H1 (cell line): ENCODE measurements around the gene SLC25A12. TPM values are rescaled to one million over a fixed set of nuclear protein-coding genes. Genes with fewer than 3 reads are reported as not detected.

Experiments
- CTCF ChIA-PET: fragments of 300-600 bp; sonication (Branson Sonifier 250); formaldehyde crosslinking; loops from one replicate; lab custom pipeline; 2021; ENCODE audit not compliant: partially characterized antibody; lab: Charles Lee
- POLR2A ChIA-PET: fragments of 300-600 bp; sonication (Branson Sonifier 250); formaldehyde crosslinking; loops from one replicate; lab custom pipeline; 2021; ENCODE audit warnings: inconsistent platforms; ENCODE audit not compliant: partially characterized antibody; lab: Charles Lee
- DNase-seq, 2 experiments: peaks; one replicate each; pipeline versions ENCODE4 v3.0.0 to v3.0.0-alpha.2; 2010 to 2022; ENCODE audit warnings: low spot score in 2 of 2, low read depth in 1 of 2, mixed read lengths in 1 of 2
- FAIRE-seq: peaks from 2 replicates; lab custom pipeline; 2011; peaks lifted over from hg19 to GRCh38; lab: Jason Lieb, UNC
- H2AFZ ChIP-seq: 2 replicates; pipeline ENCODE4 v1.8.1; 2012; ENCODE audit warnings: low read length, inconsistent platforms
- H2AK5ac ChIP-seq: 2 replicates; pipeline ENCODE4 v1.6.1; 2013; ENCODE audit warnings: low read depth, low read length
- H2BK120ac ChIP-seq: replicated peaks from 2 replicates; pipeline ENCODE3; 2013; ENCODE audit warnings: low read depth, low read length, inconsistent platforms
- H2BK12ac ChIP-seq: 2 replicates; pipeline ENCODE4 v1.6.1; 2013; ENCODE audit warnings: low read depth, low read length
- H2BK15ac ChIP-seq: 2 replicates; pipeline ENCODE4 v1.6.1; 2013; ENCODE audit warnings: low read length
- H2BK20ac ChIP-seq: 2 replicates; pipeline ENCODE4 v1.6.1; 2013; ENCODE audit warnings: low read length
- H2BK5ac ChIP-seq: 2 replicates; pipeline ENCODE4 v1.6.1; 2013; ENCODE audit warnings: low read depth, low read length
- H3K14ac ChIP-seq: 2 replicates; pipeline ENCODE4 v1.6.1; 2013; ENCODE audit warnings: inconsistent platforms; ENCODE audit not compliant: insufficient read length
- H3K18ac ChIP-seq: 2 replicates; pipeline ENCODE4 v1.6.1; 2013; ENCODE audit warnings: low read length; ENCODE audit errors: extremely low read depth
- H3K23ac ChIP-seq: 2 replicates; pipeline ENCODE4 v1.6.1; 2013; ENCODE audit warnings: inconsistent platforms; ENCODE audit not compliant: insufficient read length
- H3K23me2 ChIP-seq: 2 replicates; pipeline ENCODE4 v1.6.1; 2013; ENCODE audit warnings: low read depth, low read length
- H3K27ac ChIP-seq: 2 replicates; pipeline ENCODE4 v1.6.1; 2011; ENCODE audit warnings: low read depth, low read length, inconsistent platforms
- H3K27me3 ChIP-seq, 4 experiments: replicated peaks in 1 of 4; 1 replicate in 1 of 4; 2 replicates in 3 of 4; pipeline versions ENCODE4 v1.6.1 to v1.8.1; 2011 to 2013; ENCODE audit warnings: low read length in 3 of 4, mild to moderate bottlenecking in 3 of 4, inconsistent platforms in 2 of 4, mixed read lengths in 2 of 4, moderate library complexity in 1 of 4; ENCODE audit not compliant: control insufficient read depth in 3 of 4, insufficient read depth in 3 of 4; ENCODE audit errors: extremely low read depth in 1 of 4
- H3K36me3 ChIP-seq, 4 experiments: 2 replicates each; pipeline versions ENCODE4 v1.6.1 to v1.8.1; 2011 to 2013; ENCODE audit warnings: mild to moderate bottlenecking in 4 of 4, low read length in 3 of 4, moderate library complexity in 2 of 4, control low read depth in 1 of 4, inconsistent platforms in 1 of 4; ENCODE audit not compliant: insufficient read depth in 4 of 4, control insufficient read depth in 2 of 4
- H3K4ac ChIP-seq: replicated peaks from 2 replicates; pipeline ENCODE3; 2013; ENCODE audit warnings: low read length, low read depth, mixed read lengths, inconsistent platforms; ENCODE audit not compliant: insufficient read length
- H3K4me1 ChIP-seq, 4 experiments: replicated peaks in 1 of 4; 1 replicate in 1 of 4; 2 replicates in 3 of 4; pipeline versions ENCODE4 v1.6.1 to v1.8.1; 2011 to 2013; ENCODE audit warnings: low read length in 3 of 4, inconsistent platforms in 2 of 4, mixed read lengths in 1 of 4; ENCODE audit not compliant: insufficient read depth in 4 of 4, control insufficient read depth in 3 of 4
- H3K4me2 ChIP-seq, 2 experiments: 2 replicates each; pipeline versions ENCODE4 v1.6.1 to v1.8.1; 2011 to 2013; ENCODE audit warnings: low read depth in 2 of 2, low read length in 2 of 2, control low read depth in 1 of 2, inconsistent platforms in 1 of 2, mild to moderate bottlenecking in 1 of 2; ENCODE audit not compliant: insufficient read depth in 1 of 2
- H3K4me3 ChIP-seq, 4 experiments: fragments of 200-600, 300-600 bp in 1 of 4; sonication (generic), shearing (Covaris generic), sonication (Bioruptor Twin) in 1 of 4; 2 replicates each; pipeline versions ENCODE4 v1.5.1 to v1.8.1; 2011 to 2016; ENCODE audit warnings: low read length in 4 of 4, low read depth in 3 of 4, control low read depth in 2 of 4, inconsistent platforms in 2 of 4, mild to moderate bottlenecking in 2 of 4, mixed read lengths in 1 of 4, moderate library complexity in 1 of 4; ENCODE audit not compliant: insufficient read depth in 2 of 4; ENCODE audit errors: extremely low read depth in 1 of 4
- H3K56ac ChIP-seq: replicated peaks from 2 replicates; pipeline ENCODE3; 2013; ENCODE audit warnings: low read depth, mild to moderate bottlenecking, mixed read lengths, low read length, inconsistent platforms; ENCODE audit not compliant: insufficient read length
- H3K79me1 ChIP-seq: 2 replicates; pipeline ENCODE4 v1.6.1; 2013; ENCODE audit warnings: low read depth, low read length, control low read depth
- H3K79me2 ChIP-seq, 2 experiments: 2 replicates each; pipeline versions ENCODE4 v1.6.1 to v1.8.1; 2012 to 2013; ENCODE audit warnings: low read length in 2 of 2, mild to moderate bottlenecking in 2 of 2, inconsistent platforms in 1 of 2; ENCODE audit not compliant: insufficient read depth in 2 of 2, control insufficient read depth in 1 of 2
- H3K9ac ChIP-seq, 4 experiments: replicated peaks in 1 of 4; 1 replicate in 1 of 4; 2 replicates in 3 of 4; pipeline versions ENCODE4 v1.6.1 to v1.8.1; 2011 to 2013; ENCODE audit warnings: low read depth in 3 of 4, low read length in 3 of 4, control low read depth in 2 of 4, mild to moderate bottlenecking in 2 of 4, moderate library complexity in 2 of 4, inconsistent platforms in 1 of 4; ENCODE audit errors: extremely low read depth in 1 of 4
- H3K9me3 ChIP-seq, 2 experiments: 2 replicates each; pipeline versions ENCODE4 v1.6.1 to v1.8.1; 2012 to 2013; ENCODE audit warnings: mild to moderate bottlenecking in 2 of 2, moderate library complexity in 2 of 2, control low read depth in 1 of 2, inconsistent platforms in 1 of 2, low read depth in 1 of 2, low read length in 1 of 2, mixed read lengths in 1 of 2; ENCODE audit not compliant: insufficient read depth in 2 of 2
- H4K20me1 ChIP-seq, 2 experiments: replicated peaks in 1 of 2; 2 replicates each; pipeline versions ENCODE3 to v1.8.1; 2011 to 2013; ENCODE audit warnings: inconsistent platforms in 2 of 2, low read length in 2 of 2, mild to moderate bottlenecking in 1 of 2; ENCODE audit not compliant: insufficient read depth in 2 of 2, control insufficient read depth in 1 of 2
- H4K5ac ChIP-seq: 2 replicates; pipeline ENCODE4 v1.6.1; 2013; ENCODE audit warnings: low read length, low read depth, mixed read lengths, inconsistent platforms; ENCODE audit not compliant: insufficient read length
- H4K8ac ChIP-seq: 2 replicates; pipeline ENCODE4 v1.8.0; 2013; ENCODE audit warnings: mild to moderate bottlenecking, moderate library complexity, low read length, inconsistent platforms; ENCODE audit not compliant: insufficient read depth; ENCODE audit errors: extremely low read depth
- H4K91ac ChIP-seq: replicated peaks from 2 replicates; pipeline ENCODE3; 2013; ENCODE audit warnings: low read length, mixed read lengths, inconsistent platforms; ENCODE audit not compliant: insufficient read length
- CBX8 ChIP-seq: fragments of 300-800, 300-1000 bp; sonication (generic); IDR thresholded peaks from 2 replicates; pipeline ENCODE4 v1.7.1; 2016; ENCODE audit warnings: low read depth, low read length, borderline replicate concordance
- CHD1 ChIP-seq: IDR thresholded peaks from 2 replicates; pipeline ENCODE4 v1.6.1; 2012; ENCODE audit warnings: low read depth, low read length, improper control_type of control experiment
- CTCF ChIP-seq, 3 experiments: IDR thresholded peaks; 1 replicate in 2 of 3; 2 replicates in 1 of 3; pipeline versions ENCODE4 v1.5.1 to v1.6.1; 2011; ENCODE audit warnings: low read length in 3 of 3, mild to moderate bottlenecking in 3 of 3, inconsistent platforms in 2 of 3, low read depth in 1 of 3, moderate library complexity in 1 of 3; ENCODE audit not compliant: insufficient read depth in 1 of 3; ENCODE audit errors: control extremely low read depth in 1 of 3
- NANOG ChIP-seq: IDR thresholded peaks from 2 replicates; pipeline ENCODE4 v1.6.1; 2011; ENCODE audit warnings: low read length, low read depth, mild to moderate bottlenecking, inconsistent platforms; ENCODE audit not compliant: insufficient read depth, poor library complexity, severe bottlenecking
- PHF8 ChIP-seq: fragments of 200-600 bp; sonication (generic); conservative IDR thresholded peaks from 2 replicates; pipeline ENCODE4 v1.7.1; 2012; ENCODE audit warnings: low read depth, mild to moderate bottlenecking, inconsistent platforms, low read length, moderate library complexity
- POU5F1 ChIP-seq: IDR thresholded peaks from 2 replicates; pipeline ENCODE4 v1.6.1; 2011; ENCODE audit warnings: low read depth, mild to moderate bottlenecking, low read length, moderate library complexity
- SIN3A ChIP-seq, 2 experiments: IDR thresholded peaks in 1 of 2; conservative IDR thresholded peaks in 1 of 2; 2 replicates each; pipeline ENCODE4 v1.6.1; 2011 to 2012; ENCODE audit warnings: low read length in 2 of 2, improper control_type of control experiment in 1 of 2, low read depth in 1 of 2, mild to moderate bottlenecking in 1 of 2
- SP2 ChIP-seq: IDR thresholded peaks from 2 replicates; pipeline ENCODE4 v1.6.1; 2012; ENCODE audit warnings: mild to moderate bottlenecking, low read length, inconsistent platforms
- TAF7 ChIP-seq: optimal IDR thresholded peaks from 2 replicates; pipeline ENCODE3; 2011; ENCODE audit warnings: low read depth, mild to moderate bottlenecking, inconsistent platforms, low read length, moderate library complexity, borderline replicate concordance
- WGBS, 2 experiments: shearing (Covaris generic) in 1 of 2; methylation state at CpG; one replicate each; pipeline versions ENCODE4 v1.1.6 to v1.1.7; 2013 to 2015; ENCODE audit warnings: low lambda C conversion rate in 2 of 2, mixed read lengths in 2 of 2, inconsistent platforms in 1 of 2, low coverage in 1 of 2, missing lambda C conversion rate in 1 of 2; ENCODE audit not compliant: insufficient replicate concordance in 2 of 2, insufficient coverage in 1 of 2, insufficient read length in 1 of 2; ENCODE audit errors: extremely low coverage in 1 of 2, missing lambda C conversion rate in 1 of 2; 5-methylcytosine and 5-hydroxymethylcytosine counted together
- polyA plus RNA-seq, 7 experiments: library from polyadenylated mRNA; depleted of rRNA in 3 of 7; stranded (reverse) in 5 of 7; unstranded in 2 of 7; fragments of >200 nt in 5 of 7; fragments of 200-250 nt in 2 of 7; gene quantifications; 1 replicate in 5 of 7; 2 replicates in 1 of 7; 4 replicates in 1 of 7; pipeline versions ENCODE4 v1.2.1 to v1.2.3, GENCODE V29; 2011 to 2013; ENCODE audit warnings: missing spikeins in 2 of 7, mixed read lengths in 2 of 7
- total RNA-seq: library from RNA; stranded (reverse); fragmentation: NEBNext Ultra II Directional; extraction: Animal tissue kit (Norgen Biotek cat#: 25700); gene quantifications from 2 replicates; pipeline ENCODE4 v1.2.1, GENCODE V29; 2021

SLC25A12 gene
- total and polyA plus RNA-seq, 2 of the 8 experiments (the other 6 are each of a cell fraction or from before 2014, with no cell fraction given), result 7.7 to 10.2 TPM

DNA sequence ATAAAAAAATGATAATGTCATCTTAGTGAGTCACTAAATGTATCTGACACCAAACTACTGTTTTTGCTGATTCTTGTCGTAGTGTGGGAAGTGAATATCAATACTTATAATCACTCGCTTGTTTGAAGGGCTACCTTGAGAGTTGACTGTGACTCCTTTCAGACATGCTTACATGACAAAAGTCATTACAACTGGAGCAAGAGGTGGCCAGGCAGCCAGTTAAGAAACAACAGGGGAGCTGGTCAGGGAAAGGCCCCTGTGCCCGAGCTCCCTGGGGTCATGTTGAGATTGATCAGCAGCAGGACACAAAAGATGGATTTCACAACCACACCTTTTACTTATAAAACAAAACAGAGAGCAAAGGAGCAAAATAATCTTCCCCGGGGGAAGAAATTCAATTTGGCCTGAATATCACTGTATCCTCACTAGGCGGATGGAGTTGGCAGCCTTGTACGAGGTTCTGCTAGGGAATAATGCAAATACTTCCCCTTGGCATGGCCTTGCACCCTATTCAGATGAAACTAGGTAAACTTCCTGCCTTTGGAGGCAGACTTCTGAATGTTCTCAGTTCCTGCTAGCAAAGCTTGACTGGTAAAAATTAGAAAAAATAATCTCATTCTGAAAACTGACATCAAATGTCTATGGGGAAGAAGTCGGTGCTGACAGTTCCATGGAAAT is 105.6 kb downstream of the SLC25A12 start:
- Histone ChIP-seq H2BK15ac (no peak overlapping the region), H3K4me1 (peaks cover 4 to 20% (median 12%) of the 10 kb centered on the region in 4 experiments), H4K5ac (peak overlapping the region; percentile 10), H3K23ac (no peak overlapping the region), H2AK5ac (no peak overlapping the region), H3K56ac (no peak overlapping the region), H3K9ac (no peak overlapping the region), H4K20me1 (peaks cover 0 to 2% of the 10 kb centered on the region in 2 experiments), H4K91ac (no peak overlapping the region), H3K14ac (no peak overlapping the region), H2AFZ (no peak overlapping the region), H2BK5ac (no peak overlapping the region; the same call in 1 of the 2 replicates), H3K9me3 (no peaks in the 10 kb centered on the region), H3K4ac (no peak overlapping the region), H3K18ac (no peak overlapping the region), H3K79me2 (no peaks in the 10 kb centered on the region), H2BK120ac (no peak overlapping the region), H3K27ac (no peak overlapping the region), H4K8ac (no peak overlapping the region), H3K23me2 (no peaks in the 10 kb centered on the region), H3K79me1 (no peaks in the 10 kb centered on the region), H3K36me3 (peaks cover 0 to 13% (median 6%) of the 10 kb centered on the region in 4 experiments; a peak in 3 of 8 replicates), H3K27me3 (no peaks in the 10 kb centered on the region), H2BK12ac (no peak overlapping the region), H3K4me3 (peak overlapping the region in 1 of 4 experiments; percentile 27; a peak in 2 of 8 replicates), H3K4me2 (peak overlapping the region; percentile 48 to 55; a peak in 3 of 4 replicates), H2BK20ac (no peak overlapping the region)
- FAIRE-seq, result peak; percentile 13
- ChIA-PET POLR2A (interaction anchor here (0.5 to 0.9 kb wide), 2 partner anchors 224 to 373 kb away, joined by 3 read pairs; no protein-coding TSS in a partner anchor), CTCF (interaction anchor here (0.7 to 2.0 kb wide), 7 partner anchors 8 to 316 kb away, joined by 3 to 5 read pairs (median 3); no protein-coding TSS in a partner anchor)
- WGBS, 2 experiments, result 24% methylated on average over 7 of the region's 7 CpGs; no CpG with 5 or more reads in 1 of the 2 experiments
- DNase-seq, result peak in 1 of 2 experiments; percentile 15
- TF ChIP-seq POU5F1 (no peak), SIN3A (conservative IDR thresholded peaks at IDR 0.05 in 1 of 2, IDR thresholded peaks at IDR 0.05 in 1 of 2; ENCODE audit: low read depth in 1 of 2, low read length in 2 of 2) (no peak), CTCF (IDR thresholded peaks at IDR 0.05; ENCODE audit: control extremely low read depth in 1 of 3, insufficient read depth in 1 of 3, low read depth in 1 of 3, low read length in 3 of 3) (no peak), SP2 (no peak), CBX8 (no peak), PHF8 (no peak), CHD1 (no peak), NANOG (peak; percentile 69), TAF7 (no peak)
